Upper lobe of left lung (tissue), 6 donors: Measurements from ENCODE around the gene LUZP1. TPM values are rescaled to one million over a fixed set of nuclear protein-coding genes. Genes with fewer than 3 reads are reported as not detected.

Source experiments
- ATAC-seq, 2 donors: fragments of 200-7000 bp; cut with Tn5 transposase; one replicate each; pipeline ENCODE4 v1.9.1; 2022; ENCODE audit warnings: mild to moderate bottlenecking in 2 of 2, moderate library complexity in 2 of 2; ENCODE audit not compliant: low FRiP score in 2 of 2
- DNase-seq, 2 donors: peaks; one replicate each; pipeline ENCODE4 v3.0.0-alpha.2; 2019 to 2020
- H3K27ac ChIP-seq, 4 donors: fragments of 200-600 bp; sonication (generic); one replicate each; pipeline ENCODE4 v1.5.1; 2016 to 2019
- H3K27me3 ChIP-seq, 4 donors: fragments of 200-600 bp; sonication (generic); one replicate each; pipeline ENCODE4 v1.5.1; 2017 to 2019
- H3K36me3 ChIP-seq, 4 donors: fragments of 200-600 bp; sonication (generic); one replicate each; pipeline ENCODE4 v1.5.1; 2016 to 2019
- H3K4me1 ChIP-seq, 4 donors: fragments of 200-600 bp; sonication (generic); one replicate each; pipeline ENCODE4 v1.5.1; 2018 to 2019
- H3K4me3 ChIP-seq, 4 donors: fragments of 200-600 bp; sonication (generic); one replicate each; pipeline ENCODE4 v1.5.1; 2017 to 2019; ENCODE audit warnings: mild to moderate bottlenecking in 2 of 4, moderate library complexity in 1 of 4
- H3K9me3 ChIP-seq, 4 donors: fragments of 200-600 bp; sonication (generic); one replicate each; pipeline ENCODE4 v1.5.1; 2018 to 2019
- EP300 ChIP-seq, 4 donors: sonication (generic); formaldehyde crosslinking; IDR thresholded peaks; one replicate each; pipeline ENCODE4 v1.5.1; 2017; ENCODE audit warnings: antibody characterized with exemption in 4 of 4, control low read depth in 2 of 4
- POLR2A ChIP-seq, 4 donors: fragments of 450-650 bp; IDR thresholded peaks; one replicate each; pipeline ENCODE4 v1.5.1; 2016 to 2017; ENCODE audit warnings: antibody characterized with exemption in 4 of 4, mild to moderate bottlenecking in 2 of 4
- POLR2AphosphoS5 ChIP-seq, 2 donors: sonication (generic); formaldehyde crosslinking; IDR thresholded peaks; one replicate each; pipeline ENCODE4 v1.5.1; 2017; ENCODE audit warnings: antibody characterized with exemption in 2 of 2
- WGBS, 2 donors: methylation state at CpG; one replicate each; pipeline ENCODE4 v1.1.5; 2017 to 2018; 5-methylcytosine and 5-hydroxymethylcytosine counted together
- total RNA-seq, 6 donors: library from RNA; depleted of rRNA in 4 of 6; stranded (reverse); fragments of >200 nt in 4 of 6; gene quantifications; one replicate each; pipeline versions ENCODE4 v1.1.0 to v1.2.1, GENCODE V29; 2016 to 2021
- TF ChIP-seq, protein P1 (sequence below), 6 experiments: fragments of 450-650 bp in 4 of 6; fragments of 200-600 bp in 2 of 6; sonication (generic) in 2 of 6; IDR thresholded peaks; one replicate each; pipeline ENCODE4 v1.5.1; 2016 to 2019; ENCODE audit warnings: antibody characterized with exemption in 6 of 6
- donor health status: DM: no; HTN: no; CAD: no; lungs with moderate emphysema.
- donor health status: DM: no; HTN: yes; CAD: no; lungs with severe emphysema.

Gene LUZP1
- total RNA-seq, 6 donors from 2014 or later: 12.6 to 33.0 (median 21.2) TPM

DNA sequence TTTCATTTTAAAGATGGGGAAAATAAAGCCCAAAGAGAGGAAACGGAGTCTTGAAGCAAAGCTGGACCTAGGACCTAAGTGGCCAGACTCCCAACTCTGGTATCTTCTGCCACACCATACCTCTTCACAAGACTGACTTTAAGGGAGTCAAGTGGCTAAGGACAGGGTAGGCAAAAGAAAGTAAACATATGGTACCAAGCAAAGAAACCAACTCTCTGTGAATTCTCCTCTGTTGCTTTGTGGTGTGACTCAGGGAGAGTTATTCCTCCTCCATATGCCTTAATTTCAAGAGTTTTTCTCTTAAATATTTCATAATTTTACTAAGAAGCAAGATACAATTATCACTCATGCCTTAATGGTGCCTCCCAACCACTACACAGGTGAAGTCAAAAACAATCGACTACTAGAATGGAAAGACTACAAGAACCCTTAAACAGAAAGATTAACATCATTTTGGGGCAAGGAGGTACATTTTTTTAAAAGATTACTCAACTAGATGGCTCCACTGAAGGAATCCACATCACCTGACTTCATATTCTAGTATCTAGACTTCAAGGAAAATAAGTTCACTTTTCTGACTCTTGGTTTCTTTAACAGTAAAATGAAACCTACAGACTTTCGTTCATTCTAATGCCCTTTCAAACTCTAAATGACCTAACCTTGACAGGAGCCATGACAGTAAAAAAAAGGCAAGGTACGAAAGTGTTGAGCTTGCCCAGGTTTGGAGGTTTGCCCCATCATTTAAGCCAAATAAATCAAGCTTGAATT, 44.2 kb downstream of the LUZP1 start:
- no peak for DNase-seq
- no peaks in the 10 kb centered on the region for H3K36me3 ChIP-seq
- H3K9me3 ChIP-seq: no peaks in the 10 kb centered on the region
- no peak for TF ChIP-seq EP300 (IDR thresholded peaks at IDR 0.05)
- no peak for TF ChIP-seq POLR2AphosphoS5 (IDR thresholded peaks at IDR 0.05)
- no peak for TF ChIP-seq POLR2A (IDR thresholded peaks at IDR 0.05)
- TF ChIP-seq, protein P1, sequence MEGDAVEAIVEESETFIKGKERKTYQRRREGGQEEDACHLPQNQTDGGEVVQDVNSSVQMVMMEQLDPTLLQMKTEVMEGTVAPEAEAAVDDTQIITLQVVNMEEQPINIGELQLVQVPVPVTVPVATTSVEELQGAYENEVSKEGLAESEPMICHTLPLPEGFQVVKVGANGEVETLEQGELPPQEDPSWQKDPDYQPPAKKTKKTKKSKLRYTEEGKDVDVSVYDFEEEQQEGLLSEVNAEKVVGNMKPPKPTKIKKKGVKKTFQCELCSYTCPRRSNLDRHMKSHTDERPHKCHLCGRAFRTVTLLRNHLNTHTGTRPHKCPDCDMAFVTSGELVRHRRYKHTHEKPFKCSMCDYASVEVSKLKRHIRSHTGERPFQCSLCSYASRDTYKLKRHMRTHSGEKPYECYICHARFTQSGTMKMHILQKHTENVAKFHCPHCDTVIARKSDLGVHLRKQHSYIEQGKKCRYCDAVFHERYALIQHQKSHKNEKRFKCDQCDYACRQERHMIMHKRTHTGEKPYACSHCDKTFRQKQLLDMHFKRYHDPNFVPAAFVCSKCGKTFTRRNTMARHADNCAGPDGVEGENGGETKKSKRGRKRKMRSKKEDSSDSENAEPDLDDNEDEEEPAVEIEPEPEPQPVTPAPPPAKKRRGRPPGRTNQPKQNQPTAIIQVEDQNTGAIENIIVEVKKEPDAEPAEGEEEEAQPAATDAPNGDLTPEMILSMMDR (IDR thresholded peaks at IDR 0.05): no peak
- 87 to 94% methylated on average over 4 of the region's 4 CpGs for WGBS, 2 donors
- H3K27ac ChIP-seq: no peak overlapping the region
- peaks cover 29 to 36% (median 31%) of the 10 kb centered on the region in 4 donors for H3K4me1 ChIP-seq
- no peak overlapping the region for H3K4me3 ChIP-seq
- ATAC-seq: no peak
- no peaks in the 10 kb centered on the region for H3K27me3 ChIP-seq

DNA sequence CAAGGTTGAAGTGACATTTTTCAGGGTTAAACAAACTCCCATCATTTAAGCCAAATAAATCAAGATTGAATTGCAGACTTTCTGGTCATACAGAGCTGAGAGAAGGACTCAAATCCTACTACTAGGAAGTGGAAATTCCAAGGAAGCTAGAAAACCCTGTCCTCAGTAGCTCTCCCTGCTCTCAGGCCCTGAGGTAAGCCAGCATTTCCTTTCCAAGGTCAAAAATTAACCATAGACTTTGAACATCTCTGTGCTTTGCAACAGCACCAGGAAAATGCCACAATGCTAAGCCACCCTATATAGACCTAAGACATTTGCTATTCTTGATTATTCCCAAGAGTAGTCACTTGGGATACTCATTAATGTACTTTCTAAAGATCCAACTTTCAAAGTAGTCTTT, 45.1 kb downstream of the LUZP1 start:
- DNase-seq: no peak
- H3K27ac ChIP-seq: no peak overlapping the region
- ATAC-seq: no peak
- H3K9me3 ChIP-seq: no peaks in the 10 kb centered on the region
- peaks cover 29 to 44% (median 32%) of the 10 kb centered on the region in 4 donors for H3K4me1 ChIP-seq
- TF ChIP-seq, protein P1 (IDR thresholded peaks at IDR 0.05): no peak
- TF ChIP-seq EP300 (IDR thresholded peaks at IDR 0.05): no peak
- TF ChIP-seq POLR2AphosphoS5 (IDR thresholded peaks at IDR 0.05): no peak
- no peak for TF ChIP-seq POLR2A (IDR thresholded peaks at IDR 0.05)
- no peaks in the 10 kb centered on the region for H3K27me3 ChIP-seq
- no peaks in the 10 kb centered on the region for H3K36me3 ChIP-seq
- no peak overlapping the region for H3K4me3 ChIP-seq

GRCh38 chr1:23122796-23123195, 45.9 kb downstream of the LUZP1 start:
- no peak for TF ChIP-seq POLR2AphosphoS5 (IDR thresholded peaks at IDR 0.05)
- TF ChIP-seq EP300 (IDR thresholded peaks at IDR 0.05): no peak
- no peak for TF ChIP-seq POLR2A (IDR thresholded peaks at IDR 0.05)
- TF ChIP-seq, protein P1 (IDR thresholded peaks at IDR 0.05): no peak
- H3K4me1 ChIP-seq: peaks cover 29 to 45% (median 32%) of the 10 kb centered on the region in 4 donors

DNA sequence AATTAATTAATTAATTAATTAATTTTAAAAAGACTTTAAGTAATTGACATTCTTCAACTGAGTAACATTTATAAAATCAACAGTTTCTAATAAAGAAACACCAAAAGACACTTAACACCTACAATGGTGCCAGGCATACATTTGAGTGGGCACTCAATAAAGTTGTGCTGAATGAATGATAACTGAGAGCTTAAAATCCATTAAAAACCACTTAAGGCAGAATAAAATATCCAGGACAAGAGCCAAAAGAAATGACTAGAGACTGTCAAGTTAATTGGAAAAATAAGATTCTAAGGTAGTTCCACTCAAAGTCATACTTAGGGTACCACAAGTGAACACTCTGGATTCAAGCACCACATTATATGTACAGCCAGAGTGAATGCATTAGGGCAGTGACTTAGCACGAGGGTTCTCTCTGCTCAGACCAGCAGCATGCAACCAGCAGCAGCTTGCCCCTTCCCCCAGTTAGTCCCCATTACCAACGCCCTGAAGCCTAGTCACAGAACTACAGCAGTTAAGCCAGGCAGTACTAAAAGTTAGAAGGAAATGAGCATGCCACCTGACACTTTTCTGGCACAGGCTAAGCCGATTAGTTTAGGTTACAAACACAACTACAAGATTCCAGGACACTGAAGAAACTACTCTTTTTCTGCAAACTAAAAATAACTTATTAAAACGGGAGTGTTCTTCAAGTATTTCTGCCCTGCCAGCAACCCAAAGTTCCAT, 46.5 kb downstream of the LUZP1 start:
- peak in 1 of 2 donors; percentile 30 for DNase-seq
- WGBS, 2 donors: 15 to 22% methylated on average over 4 of the region's 4 CpGs
- ATAC-seq: peak in 1 of 2 donors; percentile 64
- no peaks in the 10 kb centered on the region for H3K36me3 ChIP-seq
- peak overlapping the region in 1 of 4 donors; percentile 19 for H3K27ac ChIP-seq
- H3K27me3 ChIP-seq: no peaks in the 10 kb centered on the region
- TF ChIP-seq EP300 (IDR thresholded peaks at IDR 0.05) (no peak), POLR2AphosphoS5 (IDR thresholded peaks at IDR 0.05) (no peak), POLR2A (IDR thresholded peaks at IDR 0.05) (no peak)
- TF ChIP-seq, protein P1 (IDR thresholded peaks at IDR 0.05): no peak
- H3K4me1 ChIP-seq: peaks cover 28 to 48% (median 32%) of the 10 kb centered on the region in 4 donors
- H3K4me3 ChIP-seq: no peak overlapping the region
- H3K9me3 ChIP-seq: no peaks in the 10 kb centered on the region

More at GRCh38 chr1:23122796-23123195, 45.9 kb downstream of the LUZP1 start:
- no peak overlapping the region for H3K4me3 ChIP-seq
- 58 to 60% methylated on average over 4 of the region's 4 CpGs for WGBS, 2 donors
- no peaks in the 10 kb centered on the region for H3K27me3 ChIP-seq
- DNase-seq: no peak
- H3K36me3 ChIP-seq: no peaks in the 10 kb centered on the region
- H3K9me3 ChIP-seq: no peaks in the 10 kb centered on the region
- ATAC-seq: no peak
- H3K27ac ChIP-seq: peak overlapping the region in 1 of 4 donors; percentile 19
